HCT116 (cell line): ENCODE measurements around the gene AGAP1. TPM values are rescaled to one million over a fixed set of nuclear protein-coding genes. Genes with fewer than 3 reads are reported as not detected.

ENCODE experiments used
- ATAC-seq: fragments of 200-7000 bp; cut with Tn5 transposase; 2 replicates; pipeline ENCODE4 v1.9.1; 2020; ENCODE audit warnings: mild to moderate bottlenecking, moderate library complexity
- BruUV-seq: library from RNA; stranded (reverse); fragments of 400-500 nt; replicated peaks from 2 replicates; lab custom pipeline; 2021; lab: Mats Ljungman, UMichigan
- CTCF ChIA-PET: fragments of 300-600 bp; sonication (Branson Sonifier 250); formaldehyde crosslinking; loops from one replicate; lab custom pipeline; 2021; ENCODE audit warnings: antibody characterized with exemption; lab: Charles Lee
- POLR2A ChIA-PET: fragments of 300-600, 350-600 bp; sonication (Branson Sonifier 250); formaldehyde crosslinking; loops from one replicate; lab custom pipeline; 2021; ENCODE audit warnings: antibody characterized with exemption; lab: Charles Lee
- RAD21 ChIA-PET, 2 experiments: fragments of 300-600 bp; sonication (Branson Sonifier 250); formaldehyde crosslinking; loops; one replicate each; lab custom pipeline; 2023; ENCODE audit warnings: low total read pairs in 2 of 2; ENCODE audit not compliant: uncharacterized antibody in 2 of 2, unreplicated experiment in 2 of 2, low non-redundant PET in 1 of 2; lab: Charles Lee
- DNase-seq: peaks from one replicate; pipeline ENCODE4 v3.0.0-alpha.2; 2010; ENCODE audit warnings: low read depth, low spot score
- H2AFZ ChIP-seq: fragments of 200-600 bp; shearing (Covaris generic), sonication (generic); 2 replicates; pipeline ENCODE4 v1.6.1; 2017; ENCODE audit warnings: low read depth, mixed run types, mixed read lengths, antibody characterized with exemption, low read length; ENCODE audit not compliant: poor library complexity, severe bottlenecking
- H3K27ac ChIP-seq: 2 replicates; pipeline ENCODE4 v1.5.1; 2012; ENCODE audit warnings: low read depth, low read length
- H3K27me3 ChIP-seq: fragments of 200-600 bp; sonication (generic); 2 replicates; pipeline ENCODE4 v1.6.1; 2016; ENCODE audit warnings: mixed run types, low read length, mixed read lengths; ENCODE audit not compliant: insufficient read depth
- H3K36me3 ChIP-seq, 2 experiments: fragments of 200-500 bp in 1 of 2; fragments of 200-600 bp in 1 of 2; sonication (Bioruptor generic) in 1 of 2; sonication (generic) in 1 of 2; 2 replicates each; pipeline versions ENCODE4 v1.5.1 to v1.6.1; 2014 to 2016; ENCODE audit warnings: low read length in 2 of 2, inconsistent platforms in 1 of 2, mixed read lengths in 1 of 2, mixed run types in 1 of 2; ENCODE audit not compliant: insufficient read depth in 2 of 2, control insufficient read depth in 1 of 2
- H3K4me1 ChIP-seq, 2 experiments: fragments of 200-600 bp in 1 of 2; sonication (generic) in 1 of 2; 2 replicates each; pipeline versions ENCODE4 v1.5.1 to v1.6.1; 2012 to 2017; ENCODE audit warnings: low read length in 2 of 2, inconsistent platforms in 1 of 2, mild to moderate bottlenecking in 1 of 2, mixed read lengths in 1 of 2, mixed run types in 1 of 2, moderate library complexity in 1 of 2; ENCODE audit not compliant: insufficient read depth in 2 of 2, control insufficient read depth in 1 of 2
- H3K4me2 ChIP-seq: fragments of 200-600 bp; sonication (generic); 2 replicates; pipeline ENCODE4 v1.6.1; 2017; ENCODE audit warnings: mixed run types, low read length, mixed read lengths
- H3K4me3 ChIP-seq, 2 experiments: fragments of 200-600 bp in 1 of 2; sonication (generic) in 1 of 2; replicated peaks in 1 of 2; 2 replicates each; pipeline ENCODE4 v1.5.1; 2011 to 2016; ENCODE audit warnings: low read length in 2 of 2, control low read depth in 1 of 2, low read depth in 1 of 2, mild to moderate bottlenecking in 1 of 2, mixed read lengths in 1 of 2, mixed run types in 1 of 2
- H3K79me2 ChIP-seq: fragments of 200-600 bp; sonication (generic); 2 replicates; pipeline ENCODE4 v1.6.1; 2017; ENCODE audit warnings: mild to moderate bottlenecking, mixed run types, low read length, moderate library complexity, mixed read lengths; ENCODE audit not compliant: insufficient read depth
- H3K9ac ChIP-seq: fragments of 200-600 bp; sonication (generic); 2 replicates; pipeline ENCODE4 v1.6.1; 2016; ENCODE audit warnings: low read length, mixed read lengths
- H3K9me2 ChIP-seq: fragments of 200-600 bp; sonication (generic), shearing (Covaris generic); 2 replicates; pipeline ENCODE4 v1.6.1; 2017; ENCODE audit warnings: mixed run types, mild to moderate bottlenecking, moderate library complexity; ENCODE audit not compliant: insufficient read depth
- H3K9me3 ChIP-seq, 2 experiments: fragments of 200-500 bp in 1 of 2; fragments of 200-600 bp in 1 of 2; sonication (Bioruptor generic) in 1 of 2; sonication (generic) in 1 of 2; 2 replicates each; pipeline ENCODE4 v1.6.1; 2014 to 2017; ENCODE audit warnings: low read length in 2 of 2, mixed read lengths in 2 of 2, inconsistent platforms in 1 of 2, low read depth in 1 of 2, mild to moderate bottlenecking in 1 of 2, mixed run types in 1 of 2, moderate library complexity in 1 of 2; ENCODE audit not compliant: control insufficient read depth in 1 of 2, insufficient read depth in 1 of 2
- H4K20me1 ChIP-seq: fragments of 200-600 bp; sonication (generic), shearing (Covaris generic); 2 replicates; pipeline ENCODE4 v1.6.1; 2017; ENCODE audit warnings: mixed run types, mild to moderate bottlenecking, moderate library complexity; ENCODE audit not compliant: insufficient read depth
- CBX3 ChIP-seq: IDR thresholded peaks from 2 replicates; pipeline ENCODE4 v1.6.1; 2012; ENCODE audit warnings: low read depth
- EGR1 ChIP-seq: IDR thresholded peaks from 2 replicates; pipeline ENCODE4 v1.6.1; 2012; ENCODE audit warnings: low read depth
- EZH2 ChIP-seq: fragments of 200-600 bp; sonication (generic); IDR thresholded peaks from 2 replicates; pipeline ENCODE4 v1.6.1; 2017; ENCODE audit warnings: antibody characterized with exemption, mixed run types
- EZH2phosphoT487 ChIP-seq: fragments of 200-600 bp; IDR thresholded peaks from 2 replicates; pipeline ENCODE4 v1.6.1; 2018; ENCODE audit warnings: antibody characterized with exemption, borderline replicate concordance
- FOSL1 ChIP-seq: IDR thresholded peaks from 2 replicates; pipeline ENCODE4 v1.6.1; 2012; ENCODE audit warnings: low read depth
- intact Hi-C: fragments of 100-400 bp; cut with micrococcal nuclease; formaldehyde crosslinking; loops from 2 replicates; pipeline ENCODE4 v1.10.0; 2022
- total RNA-seq: library from RNA; stranded (reverse); gene quantifications from one replicate; pipeline ENCODE4 v1.2.1, GENCODE V29; 2021; ENCODE audit not compliant: unreplicated experiment

The AGAP1 gene
- total RNA-seq, 1 experiment from 2014 or later: 43.8 TPM

DNA sequence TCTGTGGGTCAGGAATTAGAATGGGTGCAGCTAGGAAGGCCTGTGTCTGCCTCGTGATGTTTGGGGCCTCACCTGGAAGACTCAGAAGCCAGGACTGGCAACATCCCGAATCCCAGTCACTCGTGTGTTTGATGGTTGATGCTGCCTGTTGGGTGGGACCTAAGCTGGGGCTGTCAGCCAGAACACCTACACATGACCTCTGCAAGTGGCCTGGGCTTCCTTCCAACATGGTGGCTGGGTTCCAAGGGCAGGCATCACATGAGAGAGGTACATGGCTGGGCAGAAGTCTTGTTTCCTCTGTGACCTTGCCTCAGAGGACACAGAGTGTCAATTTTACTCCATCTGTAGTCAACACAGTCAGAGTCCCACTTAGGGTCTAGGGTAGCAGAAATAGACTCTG, 496.5 kb downstream of the AGAP1 start:
- BruUV-seq: no TSS peak
- H3K4me2 ChIP-seq: no peak overlapping the region
- no peak overlapping the region for H2AFZ ChIP-seq
- H3K36me3 ChIP-seq: no peaks in the 10 kb centered on the region
- no peaks in the 10 kb centered on the region for H3K4me1 ChIP-seq
- H3K27me3 ChIP-seq: no peaks in the 10 kb centered on the region
- no peak overlapping the region for H3K4me3 ChIP-seq
- no peaks in the 10 kb centered on the region for H4K20me1 ChIP-seq
- H3K9me2 ChIP-seq: no peaks in the 10 kb centered on the region
- no peak for TF ChIP-seq EGR1
- no peak for TF ChIP-seq EZH2
- H3K79me2 ChIP-seq: peaks cover 6% of the 10 kb centered on the region
- CTCF ChIA-PET: no interaction called here
- no peak overlapping the region for H3K9ac ChIP-seq
- H3K9me3 ChIP-seq: no peaks in the 10 kb centered on the region
- RAD21 ChIA-PET: no interaction called here
- intact Hi-C loops: no loop called here
- H3K27ac ChIP-seq: no peak overlapping the region
- DNase-seq: no peak
- no peak for ATAC-seq
- POLR2A ChIA-PET: no interaction called here

- TF ChIP-seq FOSL1 (no peak), EZH2phosphoT487 (no peak), CBX3 (no peak)
- TF ChIP-seq, all 23 proteins: peak for 0
- ChIA-PET POLR2A (no interaction called here), RAD21 (no interaction called here), CTCF (no interaction called here)
- Histone ChIP-seq H3K27me3 (no peaks in the 10 kb centered on the region), H3K27ac (no peak overlapping the region), H3K4me3 (no peak overlapping the region), H2AFZ (no peak overlapping the region), H3K9me3 (no peaks in the 10 kb centered on the region), H4K20me1 (no peaks in the 10 kb centered on the region), H3K4me2 (no peak overlapping the region), H3K4me1 (no peaks in the 10 kb centered on the region), H3K36me3 (no peaks in the 10 kb centered on the region), H3K9ac (no peak overlapping the region), H3K79me2 (no peaks in the 10 kb centered on the region), H3K9me2 (no peaks in the 10 kb centered on the region)
- ATAC-seq (no peak), DNase-seq (no peak)
- intact Hi-C loops: no loop called here
- BruUV-seq: no TSS peak
Measured at GRCh38 chr2:235992024-235992423, 498.2 kb downstream of the AGAP1 start.
